Panc1 (cell line): Measurements from ENCODE around the gene MCF2L2.

Experiments
- CTCF ChIP-seq: fragments of 450-650 bp; IDR thresholded peaks from 2 replicates; pipeline ENCODE4 v1.5.1; 2017; ENCODE audit warnings: mild to moderate bottlenecking
- POLR2AphosphoS5 ChIP-seq: IDR thresholded peaks from 2 replicates; pipeline ENCODE4 v1.6.1; 2012; ENCODE audit warnings: mild to moderate bottlenecking, low read depth, low read length, moderate library complexity
- SIN3A ChIP-seq: IDR thresholded peaks from 2 replicates; pipeline ENCODE4 v1.6.1; 2012; ENCODE audit warnings: low read depth, mild to moderate bottlenecking, low read length, moderate library complexity, borderline replicate concordance; ENCODE audit not compliant: insufficient read depth

GRCh38 chr3:183217548-183218332 lies 210.7 kb downstream of the MCF2L2 start:
- TF ChIP-seq POLR2AphosphoS5: no peak
- no peak for TF ChIP-seq CTCF
- TF ChIP-seq SIN3A: no peak
